Retina (tissue), 1 donor: ENCODE results near the gene CDH4.

Experiments
- DNase-seq: peaks from one replicate; pipeline ENCODE4 v3.0.0-alpha.2; 2016

Gene CDH4

GRCh38 chr20:61802721-61803311 lies 550.8 kb downstream of the CDH4 start:
- peak; percentile 39 for DNase-seq

- DNase-seq, result peak; percentile 45
These were observed 551.4 kb downstream of the CDH4 start for GRCh38 chr20:61803416-61803914.

- peak; percentile 59 for DNase-seq
These were observed 552.1 kb downstream of the CDH4 start for GRCh38 chr20:61803915-61804751.

GRCh38 chr20:61804752-61805295 lies 552.8 kb downstream of the CDH4 start:
- DNase-seq, result no peak

- DNase-seq, result no peak
These were observed 553.3 kb downstream of the CDH4 start for GRCh38 chr20:61805365-61805764.

- no peak for DNase-seq
These were observed 553.7 kb downstream of the CDH4 start for GRCh38 chr20:61805781-61806180.

GRCh38 chr20:61806314-61806713 lies 554.3 kb downstream of the CDH4 start:
- DNase-seq, result no peak

- no peak for DNase-seq
These were observed 554.9 kb downstream of the CDH4 start for GRCh38 chr20:61806995-61807394.

GRCh38 chr20:61807471-61808160 lies 555.6 kb downstream of the CDH4 start:
- no peak for DNase-seq

- DNase-seq, result no peak
These were observed 556.4 kb downstream of the CDH4 start for GRCh38 chr20:61808447-61808846.

- no peak for DNase-seq
These were observed 557.1 kb downstream of the CDH4 start for GRCh38 chr20:61809006-61809770.

GRCh38 chr20:61810066-61810737 lies 558.1 kb downstream of the CDH4 start:
- DNase-seq, result no peak

- DNase-seq, result no peak
These were observed 558.7 kb downstream of the CDH4 start for GRCh38 chr20:61810738-61811135.

- DNase-seq, result no peak
These were observed 559.1 kb downstream of the CDH4 start for GRCh38 chr20:61811166-61811565.

GRCh38 chr20:61812121-61812844 lies 560.2 kb downstream of the CDH4 start:
- DNase-seq, result no peak

GRCh38 chr20:61812845-61813485 lies 560.9 kb downstream of the CDH4 start:
- no peak for DNase-seq

- no peak for DNase-seq
These were observed 561.7 kb downstream of the CDH4 start for GRCh38 chr20:61813791-61814190.

- no peak for DNase-seq
These were observed 562.2 kb downstream of the CDH4 start for GRCh38 chr20:61814244-61814643.

- no peak for DNase-seq
These were observed 562.7 kb downstream of the CDH4 start for GRCh38 chr20:61814726-61815125.

- DNase-seq, result no peak
These were observed 563.1 kb downstream of the CDH4 start for GRCh38 chr20:61815176-61815575.

- no peak for DNase-seq
These were observed 563.6 kb downstream of the CDH4 start for GRCh38 chr20:61815678-61816077.
